Astrocyte (in vitro differentiated cells and primary cell): ENCODE measurements around the gene FADS3. TPM values are rescaled to one million over a fixed set of nuclear protein-coding genes. Genes with fewer than 3 reads are reported as not detected.
"Not testable (repeated sequence)": the region's sequence is repeated elsewhere in the genome, so short reads cannot be mapped to it uniquely, and the experiment has no call there.

Experiments used
- DNase-seq: peaks from one replicate; pipeline ENCODE4 v3.0.0-alpha.2; 2010; ENCODE audit warnings: low read depth
- FAIRE-seq: peaks from 2 replicates; lab custom pipeline; 2011; peaks lifted over from hg19 to GRCh38; lab: Jason Lieb, UNC
- H2AFZ ChIP-seq: 2 replicates; pipeline ENCODE4 v1.6.0; 2012; ENCODE audit warnings: low read depth, low read length, inconsistent platforms
- H3K27ac ChIP-seq: 2 replicates; pipeline ENCODE4 v1.5.1; 2011; ENCODE audit warnings: low read depth, low read length, inconsistent platforms
- H3K27me3 ChIP-seq: 2 replicates; pipeline ENCODE4 v1.6.0; 2011; ENCODE audit warnings: low read length, inconsistent platforms; ENCODE audit not compliant: insufficient read depth
- H3K36me3 ChIP-seq: 2 replicates; pipeline ENCODE4 v1.5.1; 2011; ENCODE audit warnings: low read length, inconsistent platforms; ENCODE audit not compliant: insufficient read depth
- H3K4me1 ChIP-seq: 2 replicates; pipeline ENCODE4 v1.5.1; 2011; ENCODE audit warnings: low read length, inconsistent platforms; ENCODE audit not compliant: insufficient read depth
- H3K4me2 ChIP-seq: 2 replicates; pipeline ENCODE4 v1.6.0; 2012; ENCODE audit warnings: low read length, inconsistent platforms
- H3K4me3 ChIP-seq: 2 replicates; pipeline ENCODE4 v1.5.1; 2011; ENCODE audit warnings: low read depth, mild to moderate bottlenecking, low read length, inconsistent platforms; ENCODE audit not compliant: insufficient read depth
- H3K79me2 ChIP-seq: 2 replicates; pipeline ENCODE4 v1.6.0; 2012; ENCODE audit warnings: mild to moderate bottlenecking, low read length, inconsistent platforms; ENCODE audit not compliant: insufficient read depth
- H3K9ac ChIP-seq: 2 replicates; pipeline ENCODE4 v1.6.0; 2012; ENCODE audit warnings: mild to moderate bottlenecking, low read length, inconsistent platforms
- H3K9me3 ChIP-seq: 2 replicates; pipeline ENCODE4 v1.5.1; 2012; ENCODE audit warnings: low read depth, mild to moderate bottlenecking, low read length, inconsistent platforms; ENCODE audit not compliant: insufficient read depth
- H4K20me1 ChIP-seq: 2 replicates; pipeline ENCODE4 v1.6.0; 2012; ENCODE audit warnings: low read length, inconsistent platforms; ENCODE audit not compliant: insufficient read depth
- H3K27ac Mint-ChIP-seq: one replicate; pipeline ENCODE4 v1.8.0; 2021; ENCODE audit warnings: mild to moderate bottlenecking, mixed read lengths; ENCODE audit not compliant: unreplicated experiment
- H3K27me3 Mint-ChIP-seq: one replicate; pipeline ENCODE4 v1.8.0; 2021; ENCODE audit warnings: low read depth, mixed read lengths; ENCODE audit not compliant: unreplicated experiment
- H3K36me3 Mint-ChIP-seq: one replicate; pipeline ENCODE4 v1.8.0; 2021; ENCODE audit warnings: low read depth, mixed read lengths; ENCODE audit not compliant: unreplicated experiment
- H3K4me1 Mint-ChIP-seq: one replicate; pipeline ENCODE4 v1.8.0; 2021; ENCODE audit warnings: low read depth, mixed read lengths; ENCODE audit not compliant: unreplicated experiment
- H3K4me3 Mint-ChIP-seq: one replicate; pipeline ENCODE4 v1.8.0; 2021; ENCODE audit warnings: mild to moderate bottlenecking, moderate library complexity, mixed read lengths; ENCODE audit not compliant: unreplicated experiment
- H3K9me3 Mint-ChIP-seq: one replicate; pipeline ENCODE4 v1.8.0; 2021; ENCODE audit warnings: mild to moderate bottlenecking, mixed read lengths; ENCODE audit not compliant: unreplicated experiment
- EZH2 ChIP-seq: IDR thresholded peaks from 2 replicates; pipeline ENCODE4 v1.6.1; 2012; ENCODE audit warnings: mild to moderate bottlenecking, low read length, inconsistent platforms; ENCODE audit not compliant: insufficient read depth
- total RNA-seq: library from RNA; stranded (reverse); gene quantifications from 2 replicates; pipeline ENCODE4 v1.2.1, GENCODE V29; 2021
- TF ChIP-seq, protein P1 (sequence below): IDR thresholded peaks from 2 replicates; pipeline ENCODE4 v1.5.1; 2011; ENCODE audit warnings: low read depth, mild to moderate bottlenecking, inconsistent platforms, low read length, moderate library complexity; ENCODE audit not compliant: insufficient read depth

FADS3 gene
- total RNA-seq, 1 donor from 2014 or later, result 59.1 TPM

DNA sequence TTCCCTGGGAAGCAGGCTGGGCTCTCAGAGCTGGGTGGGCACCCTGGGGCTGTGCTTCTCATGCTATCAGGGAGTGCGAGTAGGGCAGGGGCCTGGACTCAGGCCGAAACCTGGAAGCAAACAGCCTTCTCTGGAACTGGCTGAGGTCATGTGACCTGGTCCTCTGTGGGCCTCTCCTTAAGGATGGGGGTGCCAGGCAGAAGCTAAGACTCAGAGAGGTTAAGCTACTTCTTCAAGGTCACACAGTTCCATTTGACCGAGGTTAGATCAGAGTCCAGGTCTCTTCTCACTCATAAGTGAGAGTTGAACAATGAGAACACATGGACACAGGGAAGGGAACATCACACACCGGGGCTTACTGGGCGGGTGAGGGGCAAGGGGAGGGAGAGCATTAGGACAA, 7.4 kb downstream of the FADS3 start:
- H3K79me2 ChIP-seq, result peaks cover 45% of the 10 kb centered on the region

DNA sequence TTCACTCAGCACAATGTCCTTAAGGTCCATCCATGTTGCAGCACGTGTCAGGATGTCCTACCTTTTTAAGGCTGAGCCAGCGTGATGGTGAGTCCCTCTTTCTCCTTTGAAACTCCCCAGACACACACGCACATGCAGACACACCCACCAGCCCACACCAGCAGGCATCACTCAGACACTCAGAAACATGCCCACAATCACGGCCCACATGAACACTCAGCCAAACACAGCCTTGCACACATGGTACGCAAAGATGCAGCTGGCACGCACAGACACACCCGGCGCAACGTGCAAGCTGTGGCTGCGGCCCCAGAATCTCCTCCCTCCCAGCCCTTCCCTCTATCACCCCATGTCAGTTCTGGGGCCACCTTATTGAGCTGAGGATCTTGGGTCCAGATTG, 8.0 kb downstream of the FADS3 start:
- FAIRE-seq, result no peak

More for the DNA sequence above, 7.4 kb downstream of the FADS3 start:
- Histone ChIP-seq H3K4me2 (no peak overlapping the region), H4K20me1 (peaks cover 42% of the 10 kb centered on the region), H3K4me3 (no peak overlapping the region), H3K4me1 (peaks cover 15% of the 10 kb centered on the region), H3K9me3 (no peaks in the 10 kb centered on the region), H3K9ac (no peak overlapping the region), H3K27me3 (no peaks in the 10 kb centered on the region), H2AFZ (no peak overlapping the region), H3K27ac (no peak overlapping the region), H3K36me3 (no peaks in the 10 kb centered on the region)
- Mint-ChIP-seq H3K27me3 (peaks cover 5% of the 10 kb centered on the region), H3K36me3 (peaks cover 20% of the 10 kb centered on the region), H3K27ac (no peak overlapping the region), H3K4me3 (no peak overlapping the region), H3K4me1 (peaks cover 7% of the 10 kb centered on the region), H3K9me3 (no peaks in the 10 kb centered on the region)
- TF ChIP-seq EZH2, result no peak
- TF ChIP-seq, protein P1, sequence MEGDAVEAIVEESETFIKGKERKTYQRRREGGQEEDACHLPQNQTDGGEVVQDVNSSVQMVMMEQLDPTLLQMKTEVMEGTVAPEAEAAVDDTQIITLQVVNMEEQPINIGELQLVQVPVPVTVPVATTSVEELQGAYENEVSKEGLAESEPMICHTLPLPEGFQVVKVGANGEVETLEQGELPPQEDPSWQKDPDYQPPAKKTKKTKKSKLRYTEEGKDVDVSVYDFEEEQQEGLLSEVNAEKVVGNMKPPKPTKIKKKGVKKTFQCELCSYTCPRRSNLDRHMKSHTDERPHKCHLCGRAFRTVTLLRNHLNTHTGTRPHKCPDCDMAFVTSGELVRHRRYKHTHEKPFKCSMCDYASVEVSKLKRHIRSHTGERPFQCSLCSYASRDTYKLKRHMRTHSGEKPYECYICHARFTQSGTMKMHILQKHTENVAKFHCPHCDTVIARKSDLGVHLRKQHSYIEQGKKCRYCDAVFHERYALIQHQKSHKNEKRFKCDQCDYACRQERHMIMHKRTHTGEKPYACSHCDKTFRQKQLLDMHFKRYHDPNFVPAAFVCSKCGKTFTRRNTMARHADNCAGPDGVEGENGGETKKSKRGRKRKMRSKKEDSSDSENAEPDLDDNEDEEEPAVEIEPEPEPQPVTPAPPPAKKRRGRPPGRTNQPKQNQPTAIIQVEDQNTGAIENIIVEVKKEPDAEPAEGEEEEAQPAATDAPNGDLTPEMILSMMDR, result no peak
- DNase-seq (no peak), FAIRE-seq (no peak)

GRCh38 chr11:61882879-61883278, 8.5 kb downstream of the FADS3 start:
- H3K9me3 Mint-ChIP-seq, result no peaks in the 10 kb centered on the region
- Histone ChIP-seq H3K4me3 (no peak overlapping the region), H4K20me1 (peaks cover 42% of the 10 kb centered on the region), H3K36me3 (no peaks in the 10 kb centered on the region), H3K27me3 (no peaks in the 10 kb centered on the region), H3K27ac (no peak overlapping the region), H3K9ac (no peak overlapping the region), H3K79me2 (peaks cover 42% of the 10 kb centered on the region), H3K4me2 (no peak overlapping the region), H3K9me3 (no peaks in the 10 kb centered on the region), H3K4me1 (peaks cover 8% of the 10 kb centered on the region), H2AFZ (no peak overlapping the region)
- no peak for DNase-seq
- FAIRE-seq, result no peak
- H3K36me3 Mint-ChIP-seq, result peaks cover 23% of the 10 kb centered on the region
- TF ChIP-seq EZH2, result no peak
- TF ChIP-seq, protein P1, result no peak
- peaks cover 5% of the 10 kb centered on the region for H3K27me3 Mint-ChIP-seq
- no peak overlapping the region for H3K27ac Mint-ChIP-seq
- no peak overlapping the region for H3K4me3 Mint-ChIP-seq
- H3K4me1 Mint-ChIP-seq, result peaks cover 7% of the 10 kb centered on the region

More for the DNA sequence above, 8.0 kb downstream of the FADS3 start:
- no peak overlapping the region for H3K9ac ChIP-seq
- peaks cover 12% of the 10 kb centered on the region for H3K4me1 ChIP-seq
- no peaks in the 10 kb centered on the region for H3K9me3 Mint-ChIP-seq
- H3K4me3 Mint-ChIP-seq, result no peak overlapping the region
- no peaks in the 10 kb centered on the region for H3K9me3 ChIP-seq
- no peak overlapping the region for H3K27ac ChIP-seq
- H3K27ac Mint-ChIP-seq, result no peak overlapping the region
- no peak overlapping the region for H3K4me3 ChIP-seq
- H3K36me3 Mint-ChIP-seq, result peaks cover 20% of the 10 kb centered on the region
- H3K4me2 ChIP-seq, result no peak overlapping the region
- H3K27me3 Mint-ChIP-seq, result peaks cover 5% of the 10 kb centered on the region
- peaks cover 42% of the 10 kb centered on the region for H3K79me2 ChIP-seq
- no peak for DNase-seq
- peaks cover 42% of the 10 kb centered on the region for H4K20me1 ChIP-seq
- TF ChIP-seq, protein P1, result no peak
- H3K4me1 Mint-ChIP-seq, result peaks cover 7% of the 10 kb centered on the region
- H2AFZ ChIP-seq, result no peak overlapping the region
- no peaks in the 10 kb centered on the region for H3K36me3 ChIP-seq
- no peaks in the 10 kb centered on the region for H3K27me3 ChIP-seq

DNA sequence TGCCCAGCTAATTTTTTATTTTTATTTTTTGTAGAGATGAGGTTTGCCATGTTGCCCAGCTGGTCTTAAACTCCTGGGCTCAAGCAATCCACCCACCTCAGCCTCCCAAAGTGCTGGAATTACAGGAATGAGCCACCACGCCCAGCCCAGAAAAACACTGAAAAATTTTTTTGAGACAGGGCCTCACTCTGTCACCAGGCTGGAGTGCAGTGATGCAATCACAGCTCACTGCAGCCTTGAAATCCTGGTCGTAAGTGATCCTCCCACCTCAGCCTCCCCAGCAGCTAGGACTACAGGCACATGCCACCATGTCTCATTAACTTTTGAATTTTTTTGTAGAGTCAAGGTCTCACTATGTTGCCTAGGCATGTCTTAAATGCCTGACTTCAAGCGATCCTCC, 9.1 kb downstream of the FADS3 start:
- H3K4me2 ChIP-seq, H3K4me1 ChIP-seq, H3K27ac ChIP-seq, H3K9me3 ChIP-seq, H3K4me3 Mint-ChIP-seq, DNase-seq, H3K9me3 Mint-ChIP-seq, H3K27me3 ChIP-seq, H3K4me3 ChIP-seq, H2AFZ ChIP-seq, H3K9ac ChIP-seq, H3K4me1 Mint-ChIP-seq, H3K36me3 ChIP-seq, H3K27me3 Mint-ChIP-seq, FAIRE-seq: not testable (repeated sequence)
- peaks cover 37% of the 10 kb centered on the region for H3K79me2 ChIP-seq
- H3K27ac Mint-ChIP-seq, result peak overlapping the region; percentile 58
- H3K36me3 Mint-ChIP-seq, result peaks cover 25% of the 10 kb centered on the region
- peaks cover 42% of the 10 kb centered on the region for H4K20me1 ChIP-seq
